Hepatocyte (in vitro differentiated cells): ENCODE data around the gene RASSF6. TPM values are rescaled to one million over a fixed set of nuclear protein-coding genes. Genes with fewer than 3 reads are reported as not detected.

Experiments
- DNase-seq: peaks from one replicate; pipeline ENCODE4 v3.0.0-alpha.2; 2016; ENCODE audit warnings: low spot score
- H2AFZ ChIP-seq: fragments of 200-600 bp; sonication (generic); 2 replicates; pipeline ENCODE4 v1.6.0; 2016; ENCODE audit warnings: antibody characterized with exemption, mild to moderate bottlenecking
- H3K27ac ChIP-seq: fragments of 200-600 bp; sonication (generic); 2 replicates; pipeline ENCODE4 v1.5.1; 2016; ENCODE audit warnings: mild to moderate bottlenecking
- H3K27me3 ChIP-seq: fragments of 200-600 bp; sonication (generic); 2 replicates; pipeline ENCODE4 v1.6.1; 2016
- H3K36me3 ChIP-seq: fragments of 200-600 bp; sonication (generic); replicated peaks from 2 replicates; pipeline ENCODE4 v1.5.1; 2016; ENCODE audit warnings: low read depth; ENCODE audit not compliant: insufficient read depth
- H3K4me1 ChIP-seq: fragments of 200-600 bp; sonication (generic); 2 replicates; pipeline ENCODE4 v1.5.1; 2016; ENCODE audit warnings: mild to moderate bottlenecking, moderate library complexity; ENCODE audit not compliant: insufficient read depth
- H3K4me2 ChIP-seq: fragments of 200-600 bp; sonication (generic); 2 replicates; pipeline ENCODE4 v1.6.0; 2016
- H3K4me3 ChIP-seq: fragments of 200-600 bp; sonication (generic); 2 replicates; pipeline ENCODE4 v1.5.1; 2016; ENCODE audit warnings: mild to moderate bottlenecking
- H3K79me2 ChIP-seq: fragments of 200-600 bp; sonication (generic); 2 replicates; pipeline ENCODE4 v1.6.0; 2017; ENCODE audit warnings: mild to moderate bottlenecking
- H3K9me2 ChIP-seq: fragments of 200-600 bp; sonication (generic); replicated peaks from 2 replicates; pipeline ENCODE4 v1.6.0; 2017; ENCODE audit warnings: mild to moderate bottlenecking; ENCODE audit not compliant: insufficient read depth
- H3K9me3 ChIP-seq: fragments of 200-600 bp; sonication (generic); 2 replicates; pipeline ENCODE4 v1.5.1; 2016; ENCODE audit warnings: low read depth, mild to moderate bottlenecking
- H4K20me1 ChIP-seq: fragments of 200-600 bp; sonication (generic); 2 replicates; pipeline ENCODE4 v1.6.0; 2016; ENCODE audit warnings: mild to moderate bottlenecking; ENCODE audit not compliant: insufficient read depth, poor library complexity, severe bottlenecking
- CTCF ChIP-seq: fragments of 200-600 bp; sonication (generic); IDR thresholded peaks from 2 replicates; pipeline ENCODE4 v1.5.1; 2016; ENCODE audit warnings: antibody characterized with exemption, mild to moderate bottlenecking; ENCODE audit not compliant: poor library complexity
- EZH2 ChIP-seq: fragments of 200-600 bp; sonication (generic); IDR thresholded peaks from 2 replicates; pipeline ENCODE4 v1.6.1; 2016; ENCODE audit warnings: antibody characterized with exemption, mild to moderate bottlenecking, borderline replicate concordance
- EZH2phosphoT487 ChIP-seq: fragments of 200-600 bp; sonication (generic); IDR thresholded peaks from one replicate; pipeline ENCODE4 v1.6.1; 2018; ENCODE audit warnings: antibody characterized with exemption, mild to moderate bottlenecking, low read depth, moderate library complexity; ENCODE audit not compliant: unreplicated experiment, severe bottlenecking
- WGBS: methylation state at CpG from one replicate; pipeline ENCODE4 v1.1.6; 2016; ENCODE audit warnings: low lambda C conversion rate; ENCODE audit errors: missing lambda C conversion rate; 5-methylcytosine and 5-hydroxymethylcytosine counted together
- polyA plus RNA-seq: library from polyadenylated mRNA; unstranded; fragments of >200 nt; fragmentation: Nextera tagmentation; extraction: Ambion mirVana; gene quantifications from 2 replicates; pipeline ENCODE4 v1.2.1, GENCODE V29; 2016
- total RNA-seq: library from RNA; depleted of rRNA; stranded (reverse); fragments of >200 nt; gene quantifications from 2 replicates; pipeline ENCODE4 v1.2.3, GENCODE V29; 2014

RASSF6 gene
- total and polyA plus RNA-seq, 2 experiments from 2014 or later: 2.1 to 6.5 TPM

GRCh38 chr4:73612032-73612431, 8.2 kb downstream of the RASSF6 start:
- no peak for DNase-seq
- no peaks in the 10 kb centered on the region for H3K36me3 ChIP-seq
- TF ChIP-seq EZH2phosphoT487 (no peak), CTCF (no peak), EZH2 (no peak)
- H3K27me3 ChIP-seq: no peaks in the 10 kb centered on the region
- H3K27ac ChIP-seq: no peak overlapping the region
- no peaks in the 10 kb centered on the region for H3K9me2 ChIP-seq
- no peak overlapping the region for H2AFZ ChIP-seq
- H3K4me2 ChIP-seq: no peak overlapping the region
- H3K9me3 ChIP-seq: no peaks in the 10 kb centered on the region
- H3K4me3 ChIP-seq: no peak overlapping the region
- H4K20me1 ChIP-seq: no peaks in the 10 kb centered on the region
- H3K4me1 ChIP-seq: peaks cover 27% of the 10 kb centered on the region
- H3K79me2 ChIP-seq: peaks cover 2% of the 10 kb centered on the region

GRCh38 chr4:73609706-73610105, 10.5 kb downstream of the RASSF6 start:
- Histone ChIP-seq H3K9me3 (no peaks in the 10 kb centered on the region), H3K27me3 (no peaks in the 10 kb centered on the region), H4K20me1 (no peaks in the 10 kb centered on the region), H3K4me1 (peaks cover 34% of the 10 kb centered on the region), H3K36me3 (no peaks in the 10 kb centered on the region), H3K4me3 (no peak overlapping the region), H3K79me2 (no peaks in the 10 kb centered on the region), H3K4me2 (peak overlapping the region; percentile 40), H3K27ac (peak overlapping the region; percentile 96), H3K9me2 (no peaks in the 10 kb centered on the region), H2AFZ (no peak overlapping the region)
- TF ChIP-seq EZH2phosphoT487 (no peak), EZH2 (no peak), CTCF (no peak)
- 48% methylated on average over 1 of the region's 1 CpG for WGBS
- DNase-seq: peak; percentile 18

GRCh38 chr4:73608689-73609594, 11.3 kb downstream of the RASSF6 start:
- Histone ChIP-seq H3K27ac (peak overlapping the region; percentile 96), H3K9me3 (no peaks in the 10 kb centered on the region)
- WGBS: 52% methylated on average over 3 of the region's 3 CpGs

More at GRCh38 chr4:73608689-73609594, 11.3 kb downstream of the RASSF6 start:
- no peaks in the 10 kb centered on the region for H4K20me1 ChIP-seq
- H3K79me2 ChIP-seq: peaks cover 2% of the 10 kb centered on the region
- DNase-seq: peak; percentile 42
- H2AFZ ChIP-seq: no peak overlapping the region
- TF ChIP-seq EZH2phosphoT487 (no peak), CTCF (no peak), EZH2 (no peak)
- H3K36me3 ChIP-seq: no peaks in the 10 kb centered on the region
- peak overlapping the region; percentile 40 for H3K4me2 ChIP-seq
- no peaks in the 10 kb centered on the region for H3K9me2 ChIP-seq
- H3K4me3 ChIP-seq: no peak overlapping the region
- peaks cover 39% of the 10 kb centered on the region for H3K4me1 ChIP-seq
- H3K27me3 ChIP-seq: no peaks in the 10 kb centered on the region
